ENCODE measurements around the gene JADE2.

DNA sequence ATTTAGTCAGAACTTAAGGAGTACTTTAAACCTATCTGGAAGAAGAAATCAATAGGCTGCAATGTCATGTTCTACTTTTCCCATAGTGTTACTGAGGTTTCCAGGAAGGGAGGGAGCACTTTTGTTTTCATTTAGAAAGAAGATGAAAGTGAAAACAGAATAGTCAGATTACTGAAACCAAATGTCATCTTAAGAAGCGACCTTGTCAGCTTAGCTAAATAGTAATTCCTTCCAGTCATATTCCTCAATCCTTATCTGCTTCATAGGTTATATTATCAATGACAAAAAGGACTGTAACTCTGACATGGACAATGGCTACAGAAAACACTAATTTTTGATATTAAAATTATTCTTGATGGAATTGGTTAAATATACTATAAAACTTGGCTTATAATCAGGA lies 79.4 kb downstream of the JADE2 start:
- TF ChIP-seq, protein P1, sequence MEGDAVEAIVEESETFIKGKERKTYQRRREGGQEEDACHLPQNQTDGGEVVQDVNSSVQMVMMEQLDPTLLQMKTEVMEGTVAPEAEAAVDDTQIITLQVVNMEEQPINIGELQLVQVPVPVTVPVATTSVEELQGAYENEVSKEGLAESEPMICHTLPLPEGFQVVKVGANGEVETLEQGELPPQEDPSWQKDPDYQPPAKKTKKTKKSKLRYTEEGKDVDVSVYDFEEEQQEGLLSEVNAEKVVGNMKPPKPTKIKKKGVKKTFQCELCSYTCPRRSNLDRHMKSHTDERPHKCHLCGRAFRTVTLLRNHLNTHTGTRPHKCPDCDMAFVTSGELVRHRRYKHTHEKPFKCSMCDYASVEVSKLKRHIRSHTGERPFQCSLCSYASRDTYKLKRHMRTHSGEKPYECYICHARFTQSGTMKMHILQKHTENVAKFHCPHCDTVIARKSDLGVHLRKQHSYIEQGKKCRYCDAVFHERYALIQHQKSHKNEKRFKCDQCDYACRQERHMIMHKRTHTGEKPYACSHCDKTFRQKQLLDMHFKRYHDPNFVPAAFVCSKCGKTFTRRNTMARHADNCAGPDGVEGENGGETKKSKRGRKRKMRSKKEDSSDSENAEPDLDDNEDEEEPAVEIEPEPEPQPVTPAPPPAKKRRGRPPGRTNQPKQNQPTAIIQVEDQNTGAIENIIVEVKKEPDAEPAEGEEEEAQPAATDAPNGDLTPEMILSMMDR (conservative IDR thresholded peaks at IDR 0.05; ENCODE audit: low read length) = no peak
- no peak for TF ChIP-seq EZH2phosphoT487 (IDR thresholded peaks at IDR 0.05; ENCODE audit: borderline replicate concordance, low read depth, low read length)

Data from OCI-LY7 (cell line).